ENCODE results near the gene GPR18. TPM values are rescaled to one million over a fixed set of nuclear protein-coding genes. Genes with fewer than 3 reads are reported as not detected.

The GPR18 gene
- total RNA-seq, 1 donor from 2014 or later = not detected

DNA sequence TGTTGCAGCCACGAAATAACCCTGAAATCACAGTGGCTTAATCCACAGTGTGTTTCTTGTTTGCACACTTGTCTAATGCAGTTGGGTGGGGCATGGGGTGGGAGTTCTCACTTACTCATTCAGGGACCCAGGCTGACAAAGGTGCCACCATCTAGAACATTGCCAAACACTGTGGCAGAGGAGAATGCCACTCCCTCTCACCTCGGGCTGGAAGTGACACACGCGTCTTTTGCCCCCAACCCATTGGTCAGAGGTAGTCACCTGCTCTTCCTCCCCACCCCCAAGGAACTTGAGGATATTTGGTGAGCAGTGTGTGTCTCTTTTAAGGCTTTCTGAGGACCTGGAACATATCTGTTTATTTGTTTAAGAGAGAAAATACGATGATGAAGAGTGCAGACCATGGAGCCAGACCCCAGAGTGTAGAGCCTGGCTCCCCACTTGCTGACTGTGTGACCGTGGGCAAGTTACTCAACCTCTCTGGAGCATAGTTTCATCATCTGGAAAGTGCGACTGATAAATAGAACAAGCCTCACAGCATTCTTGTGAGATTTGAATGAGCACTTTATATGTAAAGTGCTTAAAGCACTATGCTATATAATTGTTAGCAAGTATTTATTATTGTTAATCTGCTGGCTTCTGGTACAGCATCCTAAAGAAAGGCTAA lies 31.6 kb upstream of the GPR18 start:
- no peak for DNase-seq (ENCODE audit: low spot score in 2 of 2)
- Histone ChIP-seq H3K27me3 (no peaks in the 10 kb centered on the region), H3K9me3 (no peaks in the 10 kb centered on the region), H3K36me3 (no peaks in the 10 kb centered on the region), H3K4me3 (no peak overlapping the region), H3K4me1 (peaks cover 0 to 4% of the 10 kb centered on the region in 2 donors), H3K27ac (no peak overlapping the region)
- TF ChIP-seq, protein P1, sequence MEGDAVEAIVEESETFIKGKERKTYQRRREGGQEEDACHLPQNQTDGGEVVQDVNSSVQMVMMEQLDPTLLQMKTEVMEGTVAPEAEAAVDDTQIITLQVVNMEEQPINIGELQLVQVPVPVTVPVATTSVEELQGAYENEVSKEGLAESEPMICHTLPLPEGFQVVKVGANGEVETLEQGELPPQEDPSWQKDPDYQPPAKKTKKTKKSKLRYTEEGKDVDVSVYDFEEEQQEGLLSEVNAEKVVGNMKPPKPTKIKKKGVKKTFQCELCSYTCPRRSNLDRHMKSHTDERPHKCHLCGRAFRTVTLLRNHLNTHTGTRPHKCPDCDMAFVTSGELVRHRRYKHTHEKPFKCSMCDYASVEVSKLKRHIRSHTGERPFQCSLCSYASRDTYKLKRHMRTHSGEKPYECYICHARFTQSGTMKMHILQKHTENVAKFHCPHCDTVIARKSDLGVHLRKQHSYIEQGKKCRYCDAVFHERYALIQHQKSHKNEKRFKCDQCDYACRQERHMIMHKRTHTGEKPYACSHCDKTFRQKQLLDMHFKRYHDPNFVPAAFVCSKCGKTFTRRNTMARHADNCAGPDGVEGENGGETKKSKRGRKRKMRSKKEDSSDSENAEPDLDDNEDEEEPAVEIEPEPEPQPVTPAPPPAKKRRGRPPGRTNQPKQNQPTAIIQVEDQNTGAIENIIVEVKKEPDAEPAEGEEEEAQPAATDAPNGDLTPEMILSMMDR (IDR thresholded peaks at IDR 0.05) = no peak
- intact Hi-C loops (cut with DNase I) = no loop called here

DNA sequence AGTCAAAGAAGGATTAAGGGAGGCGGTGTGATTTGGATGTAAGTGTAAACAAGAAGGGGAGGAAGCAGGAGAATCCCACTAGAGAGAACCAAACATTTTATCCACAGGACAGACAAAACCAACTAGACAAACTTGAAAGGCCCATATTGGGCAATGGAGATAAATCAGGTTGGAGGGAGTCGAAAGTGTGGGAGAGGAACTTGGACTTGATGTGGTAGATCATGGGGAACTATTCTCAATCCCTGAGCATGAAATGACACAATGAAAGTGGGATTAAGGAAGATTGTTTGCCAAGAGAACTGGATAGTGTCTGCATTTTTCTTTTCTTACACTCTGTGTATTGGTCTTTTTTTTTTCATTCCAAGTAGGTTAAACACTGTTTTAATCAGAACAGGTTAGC lies 31.1 kb upstream of the GPR18 start:
- peaks cover 0 to 4% of the 10 kb centered on the region in 2 donors for H3K4me1 ChIP-seq
- H3K27me3 ChIP-seq = no peaks in the 10 kb centered on the region
- intact Hi-C loops (cut with DNase I) = no loop called here
- TF ChIP-seq, protein P1 (IDR thresholded peaks at IDR 0.05) = no peak
- H3K36me3 ChIP-seq = no peaks in the 10 kb centered on the region
- DNase-seq (ENCODE audit: low spot score in 2 of 2) = no peak
- no peak overlapping the region for H3K4me3 ChIP-seq
- no peaks in the 10 kb centered on the region for H3K9me3 ChIP-seq
- no peak overlapping the region for H3K27ac ChIP-seq

DNA sequence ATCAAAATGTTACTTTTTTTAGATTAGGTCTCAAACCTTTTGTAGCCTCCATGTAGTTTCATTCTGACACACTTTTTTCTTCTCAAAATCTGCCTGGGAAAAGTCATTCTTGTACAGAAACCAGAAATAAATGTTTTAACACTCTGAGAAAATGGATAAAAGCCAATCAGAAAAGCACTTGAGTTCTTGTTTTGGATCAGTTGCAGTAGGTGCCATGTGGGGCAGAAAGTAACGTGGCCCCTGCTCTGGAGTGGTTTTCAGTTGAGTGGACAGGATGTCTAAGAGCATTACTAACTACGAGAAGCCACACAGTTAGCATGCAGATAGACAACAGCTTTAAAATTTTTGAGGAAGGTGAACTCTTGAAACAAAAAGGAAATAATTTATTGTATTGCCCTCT lies 29.9 kb upstream of the GPR18 start:
- Histone ChIP-seq H3K27ac (peak overlapping the region; percentile 22 to 52), H3K36me3 (no peaks in the 10 kb centered on the region), H3K4me1 (peaks cover 0 to 5% of the 10 kb centered on the region in 2 donors), H3K4me3 (peak overlapping the region; percentile 1 to 14), H3K27me3 (no peaks in the 10 kb centered on the region), H3K9me3 (no peaks in the 10 kb centered on the region)
- intact Hi-C loops (cut with DNase I) = no loop called here
- no peak for DNase-seq (ENCODE audit: low spot score in 2 of 2)
- TF ChIP-seq, protein P1 (IDR thresholded peaks at IDR 0.05) = no peak

DNA sequence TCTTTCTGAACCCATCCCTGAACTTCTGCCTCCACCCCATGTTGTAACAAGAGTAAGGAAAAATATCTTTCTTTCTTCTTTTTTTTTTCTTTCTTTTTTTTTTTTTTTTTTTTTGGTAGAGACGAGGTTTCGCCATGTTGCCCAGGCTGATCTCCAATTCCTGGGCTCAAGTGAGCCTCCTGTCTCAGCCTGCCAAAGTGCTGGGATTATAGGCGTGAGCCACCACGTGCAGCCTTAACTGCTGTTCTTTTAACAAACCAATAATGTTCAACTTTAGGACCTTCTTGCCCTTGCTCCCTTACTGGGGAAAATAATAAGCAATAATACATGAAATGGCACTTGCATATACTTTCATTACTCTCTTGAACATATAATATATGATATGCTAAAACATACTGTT lies 29.4 kb upstream of the GPR18 start:
- intact Hi-C loops (cut with DNase I) = no loop called here
- H3K9me3 ChIP-seq = no peaks in the 10 kb centered on the region
- peaks cover 0 to 9% of the 10 kb centered on the region in 2 donors for H3K4me1 ChIP-seq
- H3K27me3 ChIP-seq = no peaks in the 10 kb centered on the region
- peak overlapping the region; percentile 22 to 52 for H3K27ac ChIP-seq
- no peak for DNase-seq (ENCODE audit: low spot score in 2 of 2)
- H3K36me3 ChIP-seq = no peaks in the 10 kb centered on the region
- TF ChIP-seq, protein P1 (IDR thresholded peaks at IDR 0.05) = no peak
- peak overlapping the region in 1 of 2 donors; percentile 14 for H3K4me3 ChIP-seq

DNA sequence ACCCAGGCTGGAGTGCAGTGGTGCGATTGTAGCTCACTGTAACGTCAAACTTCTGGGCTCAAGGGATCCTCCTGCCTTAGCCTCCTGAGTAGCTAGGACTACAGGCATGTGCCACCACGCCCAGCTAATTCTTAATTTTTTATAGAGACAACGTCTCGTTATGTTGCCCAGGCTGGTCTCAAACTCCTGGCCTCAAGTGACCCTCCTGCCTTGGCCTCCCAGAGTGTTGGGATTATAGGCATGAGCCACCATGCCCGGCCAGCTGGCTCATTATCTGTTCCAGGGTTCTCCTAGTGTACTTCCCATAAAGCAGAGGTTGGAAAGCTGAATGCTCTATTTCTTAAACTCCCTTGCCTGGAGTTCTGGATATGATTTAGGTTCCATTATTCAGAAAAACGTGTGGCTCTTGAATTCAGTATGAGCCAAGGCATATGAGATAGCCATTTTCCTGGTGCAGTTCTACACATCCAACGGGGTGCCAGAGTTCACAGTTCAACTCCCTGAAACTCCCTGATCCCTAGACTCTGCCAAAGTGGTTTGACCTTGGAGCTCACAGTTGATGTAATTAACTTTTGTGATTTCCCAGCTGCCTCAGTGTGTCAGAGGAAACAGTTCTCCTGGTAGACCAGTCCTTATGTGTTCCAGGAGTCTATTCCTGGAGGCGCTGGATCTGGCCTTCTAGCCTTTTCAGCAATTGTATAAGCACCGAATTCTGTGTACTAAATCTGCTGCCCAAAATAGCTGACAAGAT lies 27.4 kb upstream of the GPR18 start:
- Histone ChIP-seq H3K4me1 (peaks cover 5 to 18% of the 10 kb centered on the region in 2 donors), H3K4me3 (no peak overlapping the region), H3K9me3 (no peaks in the 10 kb centered on the region), H3K36me3 (no peaks in the 10 kb centered on the region), H3K27me3 (no peaks in the 10 kb centered on the region), H3K27ac (peak overlapping the region; percentile 11 to 23)
- intact Hi-C loops (cut with DNase I) = loop anchor here (2.0 kb wide), 1 partner anchor 19 kb away; no protein-coding TSS in a partner anchor
- TF ChIP-seq, protein P1 (IDR thresholded peaks at IDR 0.05) = no peak
- no peak for DNase-seq (ENCODE audit: low spot score in 2 of 2)

All from ascending aorta (tissue), 2 donors.